SKM-1 treated with dmso at 0.1 percent for 144 hours (cell line): Measurements from ENCODE around the gene USF2.
"Not testable (repeated sequence)": the region's sequence is repeated elsewhere in the genome, so short reads cannot be mapped to it uniquely, and the experiment has no call there.

Experiments
- DNase-seq: peaks from one replicate; lab custom pipeline; 2025; ENCODE audit not compliant: unreplicated experiment; lab: John Stamatoyannopoulos, UW

Gene USF2

GRCh38 chr19:35284153-35285094 lies 15.7 kb downstream of the USF2 start:
- DNase-seq, result no peak

DNA sequence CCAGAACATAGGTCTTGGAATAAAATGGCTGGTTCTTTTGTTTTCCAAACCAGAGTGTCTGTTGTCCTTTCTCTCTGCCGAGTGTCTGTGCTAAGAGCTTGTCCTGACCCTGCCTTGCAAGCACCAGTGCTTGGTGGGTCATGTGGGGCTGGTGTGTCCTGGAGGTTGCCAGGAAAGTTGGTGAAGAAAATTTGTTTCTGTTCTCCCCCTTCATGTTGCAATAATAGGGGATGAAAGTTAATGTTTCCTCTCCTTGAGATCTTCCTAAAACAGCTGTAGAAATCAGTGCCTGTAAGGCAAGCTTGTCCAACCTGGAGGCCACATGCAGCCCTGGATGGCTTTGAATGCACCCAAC lies 16.3 kb downstream of the USF2 start:
- no peak for DNase-seq

DNA sequence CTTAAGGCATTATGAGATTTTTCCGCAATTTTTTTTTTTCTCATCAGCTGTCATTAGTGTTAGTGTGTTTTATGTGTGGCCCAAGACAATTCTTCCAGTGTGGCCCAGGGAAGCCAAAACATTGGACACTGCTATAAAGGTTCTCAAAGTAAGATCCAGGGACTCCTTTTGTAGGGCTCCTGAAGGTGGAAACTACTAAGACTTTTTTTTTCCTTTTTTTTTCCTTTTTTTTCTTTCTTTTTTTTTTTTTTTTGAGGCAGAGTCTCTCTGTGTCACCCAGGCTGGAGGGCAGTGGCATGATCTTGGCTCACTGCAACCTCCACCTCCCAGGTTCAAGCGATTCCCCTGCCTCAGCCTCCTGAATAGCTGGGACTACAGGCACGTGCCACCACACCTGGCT lies 16.7 kb downstream of the USF2 start:
- DNase-seq, result not testable (repeated sequence)

DNA sequence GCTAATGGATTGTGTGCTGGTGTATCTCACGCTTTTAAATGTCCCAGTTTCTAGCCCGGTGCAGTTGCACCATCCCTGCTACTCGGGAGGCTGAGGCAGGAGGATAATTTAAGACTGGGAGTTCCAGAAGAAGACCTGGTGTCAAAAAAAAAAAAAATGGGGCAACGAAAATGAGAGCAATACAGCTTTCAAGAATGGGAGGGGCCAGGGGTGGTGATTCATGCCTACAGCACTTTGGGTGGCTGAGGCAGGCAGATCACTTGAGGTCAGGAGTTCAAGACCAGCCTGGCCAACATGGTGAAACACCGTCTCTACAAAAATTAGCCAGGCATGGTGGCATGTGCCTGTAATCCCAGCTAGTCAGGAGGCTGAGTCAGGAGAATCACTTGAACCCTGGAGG lies 17.3 kb downstream of the USF2 start:
- DNase-seq, result not testable (repeated sequence)

DNA sequence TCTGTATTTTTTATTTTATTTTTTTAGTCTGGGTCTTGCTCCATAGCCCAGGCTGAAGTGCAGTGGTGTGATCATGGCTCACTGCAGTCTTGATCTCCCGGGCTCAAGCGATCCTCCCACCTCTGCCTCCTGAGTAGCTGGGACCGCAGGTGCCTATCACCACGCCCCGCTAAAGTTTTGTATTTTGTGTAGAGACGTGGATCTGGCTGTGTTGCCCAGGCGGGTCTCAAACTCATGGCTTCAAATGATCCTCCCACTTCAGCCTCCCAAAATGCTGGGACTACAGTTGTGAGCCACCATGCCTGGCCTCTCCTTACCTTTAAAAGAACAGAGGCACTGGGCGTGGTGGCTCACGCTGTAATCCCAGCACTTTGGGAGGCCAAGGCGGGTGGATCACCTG lies 19.0 kb downstream of the USF2 start:
- DNase-seq, result no peak

DNA sequence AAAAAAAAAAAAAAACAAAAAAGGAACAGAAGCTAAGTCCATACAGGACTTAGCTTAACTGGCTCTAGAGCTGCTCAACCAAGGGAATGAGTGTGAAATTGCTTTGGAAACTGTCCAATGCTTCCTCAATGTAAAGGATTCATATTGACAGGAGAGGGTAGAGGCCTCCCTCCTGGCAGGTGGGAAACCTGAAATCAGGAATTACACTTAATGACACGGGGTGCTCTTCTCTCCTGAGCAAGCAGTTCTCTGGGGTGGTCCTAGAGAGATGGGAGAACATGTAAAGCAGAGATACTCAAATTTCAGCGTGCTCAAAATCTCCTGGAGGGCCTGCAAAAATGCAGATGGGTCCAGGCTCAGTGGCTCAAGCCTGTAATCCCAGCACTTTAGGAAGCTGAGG lies 19.6 kb downstream of the USF2 start:
- no peak for DNase-seq

- DNase-seq, result no peak
Observed at GRCh38 chr19:35288906-35289305, 20.1 kb downstream of the USF2 start.

DNA sequence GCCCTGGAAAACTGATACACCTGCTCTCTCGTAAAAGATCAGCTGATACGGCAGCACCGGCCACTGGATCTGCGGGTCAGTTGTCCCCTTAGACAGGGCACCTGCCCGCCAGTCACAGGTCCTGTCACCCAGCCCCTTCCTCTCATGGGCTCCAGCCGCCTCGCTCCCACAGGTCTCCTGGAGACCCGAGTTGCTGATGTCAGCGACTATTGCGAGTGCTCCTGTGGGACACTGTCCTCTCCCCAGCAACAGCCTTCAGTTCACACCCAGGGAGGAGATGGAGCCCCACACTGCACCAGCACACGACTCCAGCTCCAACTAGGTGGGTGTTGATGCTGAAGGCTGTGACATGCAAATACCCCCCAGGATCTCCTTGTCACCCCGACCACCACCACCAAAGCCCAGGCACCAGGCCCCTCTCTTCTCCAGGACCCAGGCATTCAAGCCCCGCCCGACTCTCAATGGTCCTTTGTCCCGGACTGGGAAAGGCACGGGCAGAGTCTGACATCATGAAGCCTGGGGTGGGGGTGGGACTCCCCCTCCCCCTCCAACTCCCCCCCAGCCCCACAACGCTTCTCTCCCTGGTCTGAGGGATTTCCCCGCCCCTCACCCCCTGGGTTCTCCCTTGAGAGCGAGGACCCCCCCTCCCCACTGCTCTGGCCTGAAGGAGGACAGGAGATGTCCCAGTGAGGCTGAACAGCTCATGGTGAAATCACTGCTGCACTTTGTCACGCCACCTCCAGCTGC lies 21.8 kb downstream of the USF2 start:
- DNase-seq, result no peak

GRCh38 chr19:35291259-35291658 lies 22.5 kb downstream of the USF2 start:
- no peak for DNase-seq

DNA sequence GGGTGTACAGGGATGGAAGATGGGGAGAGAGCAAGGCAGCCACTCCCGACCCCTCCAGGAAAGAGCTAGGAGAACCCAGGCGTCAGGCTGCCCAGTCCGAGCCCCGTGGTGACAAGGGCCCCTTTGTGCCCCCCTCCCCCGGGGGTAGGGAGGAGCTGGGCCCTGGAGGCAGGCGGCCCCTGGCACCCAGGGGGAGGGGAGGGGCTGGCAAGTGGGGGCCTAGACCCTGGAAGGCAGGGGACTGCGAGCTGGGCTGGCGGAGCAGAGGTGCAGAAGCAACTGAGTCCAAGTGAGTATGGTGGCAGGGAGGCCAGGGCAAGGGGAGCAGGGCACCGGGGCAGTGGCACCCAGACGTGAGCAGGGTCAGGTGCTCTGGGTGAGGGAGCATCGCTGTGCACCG lies 23.2 kb downstream of the USF2 start, which contains the start of gene MAG:
TSS of gene MAG (plus strand) at position 246 of the 400 bp plus-strand sequence. CDS start 3,248 bp downstream, outside the sequence.
- no peak for DNase-seq

GRCh38 chr19:35292421-35293362 lies 23.9 kb downstream of the USF2 start:
- DNase-seq, result no peak

GRCh38 chr19:35293363-35293739 lies 24.6 kb downstream of the USF2 start:
- no peak for DNase-seq

GRCh38 chr19:35293808-35294207 lies 25.0 kb downstream of the USF2 start:
- no peak for DNase-seq

DNA sequence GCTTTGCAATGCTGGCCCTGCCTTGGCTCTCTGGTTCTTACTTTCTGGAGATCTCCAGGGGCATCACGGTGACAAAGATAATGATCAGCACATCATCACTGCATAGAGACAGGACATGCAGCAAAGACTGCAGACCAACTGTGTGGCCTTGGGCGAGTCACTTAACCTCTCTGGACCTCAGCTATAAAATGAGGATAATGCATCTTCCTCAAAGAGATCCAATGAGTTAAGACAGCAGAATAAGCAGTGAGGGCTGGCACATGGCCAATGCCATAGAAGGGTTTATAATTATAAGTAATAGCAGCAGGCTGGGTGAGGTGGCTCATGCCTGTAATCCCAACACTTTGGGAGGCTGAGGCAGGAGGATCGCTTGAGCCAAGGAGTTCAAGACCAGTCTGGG lies 25.6 kb downstream of the USF2 start:
- no peak for DNase-seq

DNA sequence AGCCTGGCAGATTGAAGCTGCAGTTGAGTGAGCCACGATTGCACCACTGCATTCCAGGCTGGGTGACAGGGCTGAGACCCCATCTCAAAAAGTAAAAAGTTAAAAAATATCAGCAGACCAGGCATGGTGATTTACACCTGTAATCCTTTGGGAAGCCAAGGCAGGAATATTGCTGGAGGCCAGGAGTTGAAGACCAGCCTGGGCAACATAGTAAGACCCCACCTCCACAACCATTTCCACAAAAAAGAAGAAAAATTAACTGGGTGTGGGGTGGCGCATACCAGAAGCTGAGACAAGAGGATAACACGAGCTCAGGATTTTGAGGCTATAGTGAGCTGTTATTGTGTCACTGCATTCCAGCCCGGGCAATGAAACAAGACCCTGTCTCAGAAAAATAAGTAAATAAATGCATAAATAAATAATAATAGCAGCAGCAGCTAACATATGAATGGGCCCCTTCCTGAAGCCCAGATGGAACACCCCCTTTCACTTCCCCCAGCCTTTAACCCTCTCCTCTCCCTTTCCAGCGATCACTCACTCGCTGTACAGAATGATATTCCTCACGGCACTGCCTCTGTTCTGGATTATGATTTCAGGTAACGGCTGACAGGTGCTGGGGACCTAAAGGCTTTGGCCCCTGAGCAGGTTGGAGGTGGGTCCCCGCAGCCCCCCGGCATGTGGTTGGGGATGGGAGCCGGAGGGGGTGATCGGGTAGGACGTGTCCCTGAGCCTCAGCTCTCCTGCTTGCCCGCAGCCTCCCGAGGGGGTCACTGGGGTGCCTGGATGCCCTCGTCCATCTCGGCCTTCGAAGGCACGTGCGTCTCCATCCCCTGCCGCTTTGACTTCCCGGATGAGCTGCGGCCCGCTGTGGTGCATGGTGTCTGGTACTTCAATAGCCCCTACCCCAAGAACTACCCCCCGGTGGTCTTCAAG lies 26.4 kb downstream of the USF2 start:
- no peak for DNase-seq

DNA sequence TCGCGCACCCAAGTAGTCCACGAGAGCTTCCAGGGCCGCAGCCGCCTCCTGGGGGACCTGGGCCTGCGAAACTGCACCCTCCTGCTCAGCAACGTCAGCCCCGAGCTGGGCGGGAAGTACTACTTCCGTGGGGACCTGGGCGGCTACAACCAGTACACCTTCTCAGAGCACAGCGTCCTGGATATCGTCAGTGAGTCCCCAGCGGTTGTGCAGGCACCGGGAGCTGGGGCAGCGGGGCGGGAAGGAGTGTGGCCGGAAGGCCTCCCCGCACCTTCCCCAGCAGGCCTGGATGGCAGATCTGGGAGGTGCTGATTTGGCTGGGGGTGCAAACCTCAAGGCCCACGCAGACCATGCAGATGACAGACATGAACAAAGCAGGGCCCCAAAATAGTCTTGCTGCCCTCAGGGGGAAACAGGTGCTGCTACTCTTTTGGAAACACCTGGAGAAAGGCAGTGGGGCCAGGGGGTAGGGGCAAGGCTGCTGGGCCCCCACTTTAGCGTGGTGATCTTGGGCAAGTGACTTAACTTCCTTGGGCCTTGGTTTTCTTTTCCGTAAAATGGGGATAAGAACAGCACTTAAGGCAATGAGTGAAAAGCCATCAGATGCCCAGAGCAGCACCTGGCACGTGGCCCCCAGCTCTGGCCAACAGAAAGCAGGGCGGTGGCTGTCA lies 27.2 kb downstream of the USF2 start:
- DNase-seq, result no peak

DNA sequence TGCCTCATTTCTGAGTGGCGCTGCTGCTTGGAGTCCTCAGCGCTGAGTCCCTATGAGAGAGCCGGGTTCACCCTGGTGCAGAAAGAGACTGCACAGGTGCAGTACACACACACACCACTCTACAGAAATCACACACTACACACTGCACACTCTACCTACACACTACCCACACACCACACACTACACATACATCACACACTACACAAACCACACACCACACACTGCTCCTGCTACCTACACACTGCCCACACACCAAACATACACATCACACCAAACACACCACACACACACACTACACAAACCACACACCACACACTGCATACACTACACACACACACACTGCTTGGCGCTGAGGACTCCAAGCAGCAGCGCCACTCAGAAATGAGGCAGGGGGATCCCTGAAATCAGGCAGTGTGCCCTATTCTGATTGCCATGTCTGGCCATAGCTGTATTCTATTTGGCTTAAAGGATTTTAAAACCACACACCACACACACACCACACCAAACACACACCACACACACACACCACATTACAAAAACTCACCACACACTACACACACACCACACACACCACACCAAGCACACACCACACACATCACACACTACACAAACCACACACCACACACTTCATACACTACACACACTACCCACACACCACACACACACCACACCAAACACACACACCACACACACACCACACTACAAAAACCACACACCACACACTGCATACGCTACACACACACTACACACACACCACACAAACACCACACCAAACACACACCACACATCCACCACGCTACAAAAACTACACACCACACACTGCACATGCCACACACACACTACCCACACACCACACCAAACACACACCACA lies 28.1 kb downstream of the USF2 start:
- no peak for DNase-seq

DNA sequence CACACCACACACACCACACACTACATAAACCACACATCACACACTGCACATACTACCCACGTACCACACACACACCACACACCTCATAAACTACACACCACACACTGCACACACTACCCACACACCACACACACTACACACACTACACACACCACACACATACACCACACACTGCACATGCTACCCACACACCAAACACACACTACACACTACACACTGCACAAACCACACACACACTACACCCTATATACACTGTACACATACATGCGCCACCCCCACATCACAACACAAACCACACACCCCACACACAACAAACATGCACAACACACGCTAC lies 28.7 kb downstream of the USF2 start:
- no peak for DNase-seq

DNA sequence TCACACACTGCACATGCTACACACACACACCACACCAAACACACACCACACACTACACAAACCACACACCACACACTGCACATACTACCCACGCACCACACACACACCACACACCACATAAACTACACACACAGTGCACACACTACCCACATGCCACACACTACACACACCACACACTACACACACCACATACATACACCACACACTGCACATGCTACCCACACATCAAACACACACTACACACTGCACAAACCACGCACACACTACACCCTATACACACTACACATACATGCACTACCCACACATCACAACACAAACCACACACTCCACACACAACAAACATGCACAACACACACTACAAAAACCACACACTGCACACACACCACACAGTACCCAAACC lies 29.2 kb downstream of the USF2 start:
- no peak for DNase-seq
